Prostate gland (tissue), 2 donors: ENCODE data around the gene PPFIA2.

Experiments used
- CTCF ChIP-seq, 4 experiments: fragments of 200-600 bp in 2 of 4; fragments of 450-650 bp in 2 of 4; sonication (generic) in 2 of 4; IDR thresholded peaks; 1 replicate in 3 of 4; 2 replicates in 1 of 4; pipeline ENCODE4 v1.5.1; 2016 to 2019; ENCODE audit warnings: antibody characterized with exemption in 4 of 4, mild to moderate bottlenecking in 2 of 4, moderate library complexity in 2 of 4
- POLR2A ChIP-seq: fragments of 450-650 bp; IDR thresholded peaks from one replicate; pipeline ENCODE4 v1.6.1; 2016; ENCODE audit warnings: antibody characterized with exemption, mild to moderate bottlenecking
- POLR2AphosphoS5 ChIP-seq: sonication (generic); formaldehyde crosslinking; IDR thresholded peaks from one replicate; pipeline ENCODE4 v1.6.1; 2017; ENCODE audit warnings: antibody characterized with exemption

GRCh38 chr12:81261508-81262207, 497.5 kb downstream of the PPFIA2 start:
- no peak for TF ChIP-seq CTCF (IDR thresholded peaks at IDR 0.05)
- no peak for TF ChIP-seq POLR2A
- TF ChIP-seq POLR2AphosphoS5: no peak
